ENCODE results near the gene TNS1. TPM values are rescaled to one million over a fixed set of nuclear protein-coding genes. Genes with fewer than 3 reads are reported as not detected.

Gene TNS1
- total RNA-seq, 2 donors from 2014 or later, result 0.29 to 2.1 TPM

GRCh38 chr2:217903142-217903858 lies 99.5 kb downstream of the TNS1 start:
- no peak overlapping the region for H3K4me3 Mint-ChIP-seq
- H3K27me3 Mint-ChIP-seq, result peaks cover 19 to 32% of the 10 kb centered on the region in 2 donors
- no peaks in the 10 kb centered on the region for H3K9me3 Mint-ChIP-seq
- peak overlapping the region in 1 of 2 donors; percentile 16 for H3K27ac Mint-ChIP-seq
- H3K36me3 Mint-ChIP-seq, result no peaks in the 10 kb centered on the region
- no peak for DNase-seq (ENCODE audit: low spot score)
- ATAC-seq, result no peak
- peaks cover 6 to 9% of the 10 kb centered on the region in 2 donors for H3K4me1 Mint-ChIP-seq (ENCODE audit: low read depth in 2 of 2)

GRCh38 chr2:217902379-217903141 lies 100.2 kb downstream of the TNS1 start:
- H3K9me3 Mint-ChIP-seq, result no peaks in the 10 kb centered on the region
- H3K27ac Mint-ChIP-seq, result no peak overlapping the region
- DNase-seq (ENCODE audit: low spot score) (no peak), ATAC-seq (peak; percentile 48 to 70)
- H3K4me1 Mint-ChIP-seq (ENCODE audit: low read depth in 2 of 2), result peaks cover 6 to 9% of the 10 kb centered on the region in 2 donors
- no peak overlapping the region for H3K4me3 Mint-ChIP-seq
- no peaks in the 10 kb centered on the region for H3K36me3 Mint-ChIP-seq
- peaks cover 14 to 25% of the 10 kb centered on the region in 2 donors for H3K27me3 Mint-ChIP-seq

- Mint-ChIP-seq H3K9me3 (no peaks in the 10 kb centered on the region), H3K27me3 (peaks cover 12 to 23% of the 10 kb centered on the region in 2 donors), H3K36me3 (no peaks in the 10 kb centered on the region), H3K27ac (no peak overlapping the region), H3K4me1 (ENCODE audit: low read depth in 2 of 2) (peaks cover 6 to 9% of the 10 kb centered on the region in 2 donors), H3K4me3 (no peak overlapping the region)
- DNase-seq (ENCODE audit: low spot score), result no peak
- ATAC-seq, result no peak
These were observed 100.9 kb downstream of the TNS1 start for GRCh38 chr2:217901835-217902378.

GRCh38 chr2:217901400-217901799 lies 101.4 kb downstream of the TNS1 start:
- no peak overlapping the region for H3K4me3 Mint-ChIP-seq
- no peak for ATAC-seq
- H3K27me3 Mint-ChIP-seq, result peaks cover 8 to 18% of the 10 kb centered on the region in 2 donors
- no peak for DNase-seq (ENCODE audit: low spot score)
- no peak overlapping the region for H3K27ac Mint-ChIP-seq
- H3K4me1 Mint-ChIP-seq (ENCODE audit: low read depth in 2 of 2), result peaks cover 6 to 9% of the 10 kb centered on the region in 2 donors
- no peaks in the 10 kb centered on the region for H3K9me3 Mint-ChIP-seq
- H3K36me3 Mint-ChIP-seq, result no peaks in the 10 kb centered on the region

- H3K9me3 Mint-ChIP-seq, result no peaks in the 10 kb centered on the region
- no peak for DNase-seq (ENCODE audit: low spot score)
- H3K27ac Mint-ChIP-seq, result no peak overlapping the region
- H3K4me1 Mint-ChIP-seq (ENCODE audit: low read depth in 2 of 2), result peaks cover 6 to 9% of the 10 kb centered on the region in 2 donors
- H3K27me3 Mint-ChIP-seq, result peaks cover 8 to 16% of the 10 kb centered on the region in 2 donors
- no peaks in the 10 kb centered on the region for H3K36me3 Mint-ChIP-seq
- no peak overlapping the region for H3K4me3 Mint-ChIP-seq
- no peak for ATAC-seq
These were observed 101.9 kb downstream of the TNS1 start for GRCh38 chr2:217900780-217901360.

- Mint-ChIP-seq H3K27me3 (peaks cover 8 to 16% of the 10 kb centered on the region in 2 donors), H3K4me3 (no peak overlapping the region), H3K4me1 (ENCODE audit: low read depth in 2 of 2) (peaks cover 6 to 9% of the 10 kb centered on the region in 2 donors), H3K36me3 (no peaks in the 10 kb centered on the region), H3K9me3 (no peaks in the 10 kb centered on the region), H3K27ac (no peak overlapping the region)
- no peak for DNase-seq (ENCODE audit: low spot score)
- ATAC-seq, result no peak
These were observed 102.6 kb downstream of the TNS1 start for GRCh38 chr2:217900010-217900779.

- Mint-ChIP-seq H3K4me3 (no peak overlapping the region), H3K4me1 (ENCODE audit: low read depth in 2 of 2) (peaks cover 6 to 9% of the 10 kb centered on the region in 2 donors), H3K27me3 (peaks cover 5 to 12% of the 10 kb centered on the region in 2 donors), H3K36me3 (no peaks in the 10 kb centered on the region), H3K27ac (no peak overlapping the region), H3K9me3 (no peaks in the 10 kb centered on the region)
- ATAC-seq (no peak), DNase-seq (ENCODE audit: low spot score) (no peak)
These were observed 103.4 kb downstream of the TNS1 start for GRCh38 chr2:217899231-217900009.

- Mint-ChIP-seq H3K9me3 (no peaks in the 10 kb centered on the region), H3K4me1 (ENCODE audit: low read depth in 2 of 2) (peaks cover 0 to 4% of the 10 kb centered on the region in 2 donors), H3K27me3 (peaks cover 0 to 2% of the 10 kb centered on the region in 2 donors), H3K4me3 (no peak overlapping the region), H3K27ac (no peak overlapping the region), H3K36me3 (no peaks in the 10 kb centered on the region)
- ATAC-seq, result no peak
- no peak for DNase-seq (ENCODE audit: low spot score)
These were observed 104.7 kb downstream of the TNS1 start for GRCh38 chr2:217897816-217898806.

GRCh38 chr2:217897091-217897715 lies 105.6 kb downstream of the TNS1 start:
- Mint-ChIP-seq H3K27ac (no peak overlapping the region), H3K4me1 (ENCODE audit: low read depth in 2 of 2) (no peaks in the 10 kb centered on the region)

GRCh38 chr2:217895070-217895635 lies 107.6 kb downstream of the TNS1 start:
- Mint-ChIP-seq H3K4me3 (no peak overlapping the region), H3K4me1 (ENCODE audit: low read depth in 2 of 2) (no peaks in the 10 kb centered on the region), H3K27me3 (peaks cover 0 to 2% of the 10 kb centered on the region in 2 donors), H3K27ac (no peak overlapping the region), H3K36me3 (no peaks in the 10 kb centered on the region), H3K9me3 (no peaks in the 10 kb centered on the region)
- no peak for ATAC-seq
- no peak for DNase-seq (ENCODE audit: low spot score)

More at GRCh38 chr2:217897091-217897715, 105.6 kb downstream of the TNS1 start:
- Mint-ChIP-seq H3K4me3 (no peak overlapping the region), H3K9me3 (no peaks in the 10 kb centered on the region), H3K36me3 (no peaks in the 10 kb centered on the region), H3K27me3 (no peaks in the 10 kb centered on the region)
- DNase-seq (ENCODE audit: low spot score) (no peak), ATAC-seq (no peak)

- Mint-ChIP-seq H3K9me3 (no peaks in the 10 kb centered on the region), H3K27me3 (peaks cover 0 to 2% of the 10 kb centered on the region in 2 donors), H3K27ac (no peak overlapping the region), H3K4me3 (no peak overlapping the region), H3K36me3 (no peaks in the 10 kb centered on the region), H3K4me1 (ENCODE audit: low read depth in 2 of 2) (no peaks in the 10 kb centered on the region)
- ATAC-seq (no peak), DNase-seq (ENCODE audit: low spot score) (no peak)
These were observed 109.4 kb downstream of the TNS1 start for GRCh38 chr2:217893440-217893839.
